ENCODE data around the gene TOMM40L.
"Not testable (repeated sequence)": the region's sequence is repeated elsewhere in the genome, so short reads cannot be mapped to it uniquely, and the experiment has no call there.

TOMM40L gene

GRCh38 chr1:161222175-161223019 lies 3.5 kb upstream of the TOMM40L start:
- DNase-seq (ENCODE audit: low read depth) = no peak

GRCh38 chr1:161223805-161224694 lies 1.8 kb upstream of the TOMM40L start:
- no peak for DNase-seq (ENCODE audit: low read depth)

- not testable (repeated sequence) for DNase-seq (ENCODE audit: low read depth)
These were observed 1.2 kb upstream of the TOMM40L start for GRCh38 chr1:161224695-161225087.

- no peak for DNase-seq (ENCODE audit: low read depth)
These were observed 704 bp upstream of the TOMM40L start for GRCh38 chr1:161225178-161225533.

- DNase-seq (ENCODE audit: low read depth) = no peak
These were observed 456 bp downstream of the TOMM40L start for GRCh38 chr1:161226320-161226711.

GRCh38 chr1:161226759-161227158 lies 899 bp downstream of the TOMM40L start:
- DNase-seq (ENCODE audit: low read depth) = no peak

- DNase-seq (ENCODE audit: low read depth) = no peak
These were observed 1.5 kb downstream of the TOMM40L start for GRCh38 chr1:161227196-161227871.

- DNase-seq (ENCODE audit: low read depth) = no peak
These were observed 2.2 kb downstream of the TOMM40L start for GRCh38 chr1:161228032-161228431.

- no peak for DNase-seq (ENCODE audit: low read depth)
These were observed 4.0 kb downstream of the TOMM40L start for GRCh38 chr1:161229896-161230295.

GRCh38 chr1:161230762-161231161 lies 4.9 kb downstream of the TOMM40L start:
- no peak for DNase-seq (ENCODE audit: low read depth)

- DNase-seq (ENCODE audit: low read depth) = no peak
These were observed 7.2 kb downstream of the TOMM40L start for GRCh38 chr1:161233102-161233501.

GRCh38 chr1:161235957-161236775 lies 10.3 kb downstream of the TOMM40L start:
- DNase-seq (ENCODE audit: low read depth) = no peak

- no peak for DNase-seq (ENCODE audit: low read depth)
These were observed 12.2 kb downstream of the TOMM40L start, which contains the start of gene NR1I3 for GRCh38 chr1:161238039-161238473. Gene NR1I3 (minus strand): TSS chr1:161238203. CDS start chr1:161236565, 1,638 bp downstream.

GRCh38 chr1:161241682-161242081 lies 15.8 kb downstream of the TOMM40L start:
- no peak for DNase-seq (ENCODE audit: low read depth)

GRCh38 chr1:161242313-161242712 lies 16.5 kb downstream of the TOMM40L start:
- DNase-seq (ENCODE audit: low read depth) = no peak

GRCh38 chr1:161244888-161245287 lies 19.0 kb downstream of the TOMM40L start:
- DNase-seq (ENCODE audit: low read depth) = no peak

GRCh38 chr1:161250100-161250499 lies 24.2 kb downstream of the TOMM40L start:
- DNase-seq (ENCODE audit: low read depth) = not testable (repeated sequence)

GRCh38 chr1:161250829-161251228 lies 25.0 kb downstream of the TOMM40L start:
- no peak for DNase-seq (ENCODE audit: low read depth)

- DNase-seq (ENCODE audit: low read depth) = no peak
These were observed 25.7 kb downstream of the TOMM40L start for GRCh38 chr1:161251579-161251978.

- DNase-seq (ENCODE audit: low read depth) = not testable (repeated sequence)
These were observed 29.4 kb downstream of the TOMM40L start for GRCh38 chr1:161255302-161255701.

- not testable (repeated sequence) for DNase-seq (ENCODE audit: low read depth)
These were observed 30.2 kb downstream of the TOMM40L start for GRCh38 chr1:161255955-161256520.

Data from GM04504 (cell line).